ENCODE data around the gene ZSWIM9. TPM values are rescaled to one million over a fixed set of nuclear protein-coding genes. Genes with fewer than 3 reads are reported as not detected.

Gene ZSWIM9
- total RNA-seq, 1 experiment from 2014 or later: 1.8 TPM

GRCh38 chr19:48127561-48127960, 42.9 kb upstream of the ZSWIM9 start:
- no peaks in the 10 kb centered on the region for H3K27me3 ChIP-seq (ENCODE audit: low read length)
- ChIA-PET POLR2A (ENCODE audit: unreplicated experiment) (no interaction called here), CTCF (no interaction called here)
- H3K36me3 ChIP-seq (ENCODE audit: low read depth, low read length): peaks cover 8% of the 10 kb centered on the region
- DNase-seq (no peak), ATAC-seq (no peak)
- no TSS peak for BruUV-seq (replicated peaks)
- no peak overlapping the region for H2AFZ ChIP-seq (ENCODE audit: low read length)
- TF ChIP-seq EZH2 (IDR thresholded peaks at IDR 0.05; ENCODE audit: low read length, unreplicated experiment): no peak
- TF ChIP-seq EZH2phosphoT487 (IDR thresholded peaks at IDR 0.05; ENCODE audit: borderline replicate concordance, low read length): no peak
- TF ChIP-seq, protein P1, sequence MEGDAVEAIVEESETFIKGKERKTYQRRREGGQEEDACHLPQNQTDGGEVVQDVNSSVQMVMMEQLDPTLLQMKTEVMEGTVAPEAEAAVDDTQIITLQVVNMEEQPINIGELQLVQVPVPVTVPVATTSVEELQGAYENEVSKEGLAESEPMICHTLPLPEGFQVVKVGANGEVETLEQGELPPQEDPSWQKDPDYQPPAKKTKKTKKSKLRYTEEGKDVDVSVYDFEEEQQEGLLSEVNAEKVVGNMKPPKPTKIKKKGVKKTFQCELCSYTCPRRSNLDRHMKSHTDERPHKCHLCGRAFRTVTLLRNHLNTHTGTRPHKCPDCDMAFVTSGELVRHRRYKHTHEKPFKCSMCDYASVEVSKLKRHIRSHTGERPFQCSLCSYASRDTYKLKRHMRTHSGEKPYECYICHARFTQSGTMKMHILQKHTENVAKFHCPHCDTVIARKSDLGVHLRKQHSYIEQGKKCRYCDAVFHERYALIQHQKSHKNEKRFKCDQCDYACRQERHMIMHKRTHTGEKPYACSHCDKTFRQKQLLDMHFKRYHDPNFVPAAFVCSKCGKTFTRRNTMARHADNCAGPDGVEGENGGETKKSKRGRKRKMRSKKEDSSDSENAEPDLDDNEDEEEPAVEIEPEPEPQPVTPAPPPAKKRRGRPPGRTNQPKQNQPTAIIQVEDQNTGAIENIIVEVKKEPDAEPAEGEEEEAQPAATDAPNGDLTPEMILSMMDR (conservative IDR thresholded peaks at IDR 0.05; ENCODE audit: low read depth, low read length): no peak
- no peaks in the 10 kb centered on the region for H4K20me1 ChIP-seq (ENCODE audit: low read length)
- H3K79me2 ChIP-seq (ENCODE audit: low read length): no peaks in the 10 kb centered on the region
- H3K4me3 ChIP-seq (ENCODE audit: low read length): no peak overlapping the region
- H3K4me2 ChIP-seq (ENCODE audit: low read length): no peak overlapping the region
- peaks cover 18% of the 10 kb centered on the region for H3K4me1 ChIP-seq (ENCODE audit: insufficient read depth, low read length)
- H3K9ac ChIP-seq (ENCODE audit: low read length): no peak overlapping the region
- H3F3A ChIP-seq (ENCODE audit: low read length, unreplicated experiment): no peaks in the 10 kb centered on the region
- intact Hi-C loops (cut with micrococcal nuclease): no loop called here
- H3K9me3 ChIP-seq (ENCODE audit: low read length): no peaks in the 10 kb centered on the region
- H3K9me2 ChIP-seq (replicated peaks; ENCODE audit: low read length): no peaks in the 10 kb centered on the region
- no peak overlapping the region for H3K27ac ChIP-seq (ENCODE audit: low read length)

GRCh38 chr19:48133094-48133493, 37.4 kb upstream of the ZSWIM9 start:
- no peak overlapping the region for H3K27ac ChIP-seq (ENCODE audit: low read length)
- H3K36me3 ChIP-seq (ENCODE audit: low read depth, low read length): no peaks in the 10 kb centered on the region
- CTCF ChIA-PET: no interaction called here
- ATAC-seq (no peak), DNase-seq (no peak)
- H3K4me2 ChIP-seq (ENCODE audit: low read length): no peak overlapping the region
- no peaks in the 10 kb centered on the region for H3K9me3 ChIP-seq (ENCODE audit: low read length)
- H2AFZ ChIP-seq (ENCODE audit: low read length): no peak overlapping the region
- H3K9me2 ChIP-seq (replicated peaks; ENCODE audit: low read length): no peaks in the 10 kb centered on the region
- POLR2A ChIA-PET (ENCODE audit: unreplicated experiment): no interaction called here
- H3F3A ChIP-seq (ENCODE audit: low read length, unreplicated experiment): no peaks in the 10 kb centered on the region
- no peaks in the 10 kb centered on the region for H3K27me3 ChIP-seq (ENCODE audit: low read length)
- intact Hi-C loops (cut with micrococcal nuclease): no loop called here
- BruUV-seq (replicated peaks): no TSS peak
- H3K9ac ChIP-seq (ENCODE audit: low read length): no peak overlapping the region
- H3K4me1 ChIP-seq (ENCODE audit: insufficient read depth, low read length): no peaks in the 10 kb centered on the region
- TF ChIP-seq, protein P1 (conservative IDR thresholded peaks at IDR 0.05; ENCODE audit: low read depth, low read length): no peak
- TF ChIP-seq EZH2phosphoT487 (IDR thresholded peaks at IDR 0.05; ENCODE audit: borderline replicate concordance, low read length): no peak
- TF ChIP-seq EZH2 (IDR thresholded peaks at IDR 0.05; ENCODE audit: low read length, unreplicated experiment): no peak
- no peak overlapping the region for H3K4me3 ChIP-seq (ENCODE audit: low read length)
- no peaks in the 10 kb centered on the region for H4K20me1 ChIP-seq (ENCODE audit: low read length)
- H3K79me2 ChIP-seq (ENCODE audit: low read length): no peaks in the 10 kb centered on the region

DNA sequence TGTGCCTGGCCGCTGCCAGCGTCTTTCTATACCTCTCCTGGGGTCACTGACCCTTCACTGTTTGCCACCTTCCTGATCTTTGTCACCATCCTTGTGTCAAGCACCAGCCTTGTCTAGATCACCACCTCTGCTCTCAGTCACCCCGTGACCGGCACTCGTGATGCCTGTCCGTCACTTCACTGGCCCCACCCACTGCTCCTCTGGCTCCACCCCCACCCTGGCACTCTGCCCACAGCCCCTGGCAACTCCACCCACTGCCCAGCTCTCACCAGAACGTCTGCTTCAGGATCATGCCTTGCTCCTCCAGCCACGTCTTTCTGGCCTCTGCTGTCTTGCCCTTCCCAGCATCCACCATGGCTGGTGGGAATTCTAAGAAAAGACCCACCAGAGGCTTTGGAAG, 35.1 kb upstream of the ZSWIM9 start:
- H3K27me3 ChIP-seq (ENCODE audit: low read length): no peaks in the 10 kb centered on the region
- ATAC-seq (no peak), DNase-seq (no peak)
- H3K9ac ChIP-seq (ENCODE audit: low read length): no peak overlapping the region
- H3K9me3 ChIP-seq (ENCODE audit: low read length): no peaks in the 10 kb centered on the region
- intact Hi-C loops (cut with micrococcal nuclease): no loop called here
- POLR2A ChIA-PET (ENCODE audit: unreplicated experiment): no interaction called here
- no peaks in the 10 kb centered on the region for H3K36me3 ChIP-seq (ENCODE audit: low read depth, low read length)
- no peaks in the 10 kb centered on the region for H3F3A ChIP-seq (ENCODE audit: low read length, unreplicated experiment)
- H3K79me2 ChIP-seq (ENCODE audit: low read length): no peaks in the 10 kb centered on the region
- TF ChIP-seq, protein P1 (conservative IDR thresholded peaks at IDR 0.05; ENCODE audit: low read depth, low read length): no peak
- no peak for TF ChIP-seq EZH2phosphoT487 (IDR thresholded peaks at IDR 0.05; ENCODE audit: borderline replicate concordance, low read length)
- TF ChIP-seq EZH2 (IDR thresholded peaks at IDR 0.05; ENCODE audit: low read length, unreplicated experiment): no peak
- no peaks in the 10 kb centered on the region for H4K20me1 ChIP-seq (ENCODE audit: low read length)
- no peaks in the 10 kb centered on the region for H3K9me2 ChIP-seq (replicated peaks; ENCODE audit: low read length)
- H3K4me2 ChIP-seq (ENCODE audit: low read length): no peak overlapping the region
- no TSS peak for BruUV-seq (replicated peaks)
- H2AFZ ChIP-seq (ENCODE audit: low read length): no peak overlapping the region
- H3K27ac ChIP-seq (ENCODE audit: low read length): no peak overlapping the region
- H3K4me1 ChIP-seq (ENCODE audit: insufficient read depth, low read length): no peaks in the 10 kb centered on the region
- CTCF ChIA-PET: no interaction called here
- no peak overlapping the region for H3K4me3 ChIP-seq (ENCODE audit: low read length)

Measured in PC-3 (cell line).